ENCODE measurements around the gene SHMT2. TPM values are rescaled to one million over a fixed set of nuclear protein-coding genes. Genes with fewer than 3 reads are reported as not detected.

SHMT2 gene
- total RNA-seq, 1 experiment from 2014 or later, result 293 TPM

DNA sequence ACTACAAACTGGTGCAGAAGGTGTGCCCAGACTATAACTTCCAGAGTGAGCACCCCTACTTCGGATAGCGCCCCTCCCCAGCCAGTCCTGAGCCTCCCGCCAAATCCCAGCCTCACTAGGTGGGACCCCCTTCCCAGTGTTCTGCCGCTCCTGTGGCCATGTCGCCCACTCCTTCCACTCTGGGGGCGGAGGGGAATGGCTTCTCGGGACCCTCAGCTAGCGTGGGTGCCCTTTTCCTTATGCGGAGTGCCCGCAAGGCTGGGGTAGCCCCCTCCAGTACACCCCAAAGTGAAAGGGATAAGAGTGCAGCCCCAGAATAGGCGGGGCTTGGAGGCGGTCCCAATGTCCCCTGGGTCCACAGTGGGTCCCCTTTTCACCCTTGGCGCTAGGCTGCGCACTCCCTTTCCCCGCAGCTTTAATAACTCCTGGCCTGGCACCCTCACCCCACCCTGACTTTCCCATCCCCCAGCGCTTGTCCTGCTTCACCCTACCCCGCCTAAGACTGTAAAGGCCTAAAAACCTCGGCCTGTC is 3.8 kb upstream of the SHMT2 start:
- DNase-seq (ENCODE audit: low read depth), result no peak

DNA sequence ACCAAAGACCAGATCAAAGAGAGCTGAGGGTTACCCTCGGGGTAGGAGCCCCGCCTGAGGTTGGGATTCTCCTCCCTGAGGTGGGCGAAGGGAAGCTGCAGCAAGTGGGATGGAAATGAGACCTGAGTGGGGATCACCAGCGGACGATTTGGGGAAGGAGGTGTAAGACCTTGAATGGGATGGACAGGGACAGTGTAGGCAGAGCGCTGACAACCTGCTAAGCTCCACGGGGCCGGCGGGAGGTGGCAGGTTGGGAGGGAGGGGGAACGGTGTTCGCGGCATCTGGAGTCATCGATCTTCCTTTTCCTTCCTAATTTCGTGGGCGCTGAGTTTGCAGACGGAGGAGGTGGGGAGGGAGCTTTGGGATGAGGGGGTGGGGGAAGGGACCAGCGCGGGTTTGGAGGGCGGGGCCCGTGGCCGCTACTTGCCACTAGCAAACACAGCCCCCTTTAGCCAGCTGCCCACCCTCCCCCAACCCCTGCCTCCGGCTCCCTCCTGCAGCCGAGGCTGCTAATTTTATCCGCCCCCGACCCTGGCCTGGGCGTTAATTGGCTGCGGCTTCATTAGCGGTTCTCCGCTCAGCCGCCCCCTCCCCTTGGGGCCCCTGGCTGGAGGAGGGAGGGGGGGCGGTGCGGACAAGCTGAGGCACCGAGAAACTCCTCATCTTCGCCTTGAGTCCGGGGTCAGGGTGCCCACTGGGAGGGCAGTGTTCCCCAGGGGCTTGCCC is 2.8 kb upstream of the SHMT2 start:
- no peak for DNase-seq (ENCODE audit: low read depth)

DNA sequence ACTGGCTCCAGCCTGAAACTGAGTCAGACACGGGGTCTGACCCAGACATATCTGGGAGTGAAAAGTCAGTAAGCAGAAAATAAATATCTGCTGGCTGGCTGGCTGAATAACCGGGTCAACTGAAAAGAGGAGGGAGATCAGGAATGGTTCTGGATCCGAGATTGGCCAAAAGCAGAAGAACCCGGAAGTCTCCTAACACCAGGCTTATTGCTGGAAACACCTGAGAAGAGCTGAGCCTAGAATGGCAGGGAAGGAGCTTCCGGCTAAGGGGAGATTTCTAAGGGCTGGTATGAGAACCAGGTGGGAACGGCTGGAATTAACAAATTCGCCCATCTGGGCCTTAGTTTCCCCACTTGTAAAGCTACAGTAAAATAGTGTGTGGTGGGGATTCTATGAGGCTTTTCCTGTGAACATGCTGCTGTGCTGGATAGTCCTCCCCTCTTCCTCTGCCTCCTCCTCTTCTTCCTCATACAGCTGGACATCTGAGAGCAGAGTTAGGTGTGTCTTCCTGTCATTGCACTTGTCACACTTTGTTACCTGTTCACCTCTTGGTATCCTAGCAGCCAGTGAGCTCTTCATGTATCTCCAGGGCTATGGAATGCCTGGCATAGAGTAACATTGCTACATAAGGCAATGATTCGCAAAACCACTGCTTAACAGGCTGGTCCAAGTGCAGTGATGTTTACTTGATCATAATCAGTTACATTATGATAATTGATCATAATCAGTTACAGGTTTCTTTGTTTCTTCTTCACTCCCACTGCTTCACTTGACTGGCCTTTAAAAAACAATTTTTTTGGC is 2.0 kb upstream of the SHMT2 start:
- DNase-seq (ENCODE audit: low read depth), result no peak

DNA sequence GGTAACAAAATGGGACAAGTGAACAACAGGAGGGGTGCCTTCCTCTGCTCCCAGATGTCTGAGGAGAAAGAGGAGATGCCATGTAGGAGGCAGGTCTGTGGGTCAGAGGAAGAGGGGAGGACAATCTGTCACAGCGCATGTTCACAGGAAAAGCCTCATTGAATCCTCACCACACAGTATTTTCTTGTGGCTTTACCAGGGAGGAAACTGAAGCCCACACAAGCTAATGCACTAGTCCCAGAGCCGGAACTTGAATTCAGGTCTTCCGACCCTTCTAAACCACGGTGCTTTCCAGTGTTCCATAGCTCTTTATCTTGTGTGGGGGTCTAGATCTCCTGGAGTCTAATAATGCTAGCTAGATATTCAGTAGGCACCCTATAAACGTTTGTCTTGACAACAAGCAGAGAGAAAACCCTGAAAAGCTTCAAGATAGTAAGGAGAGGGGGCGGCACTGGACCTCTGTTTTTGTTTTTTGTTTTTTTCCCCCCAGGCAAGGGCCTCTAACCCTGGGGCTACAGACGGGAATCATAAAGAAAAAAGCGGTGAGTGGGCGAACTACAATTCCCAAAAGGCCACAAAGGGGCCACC is 371 bp upstream of the SHMT2 start:
- no peak for DNase-seq (ENCODE audit: low read depth)

DNA sequence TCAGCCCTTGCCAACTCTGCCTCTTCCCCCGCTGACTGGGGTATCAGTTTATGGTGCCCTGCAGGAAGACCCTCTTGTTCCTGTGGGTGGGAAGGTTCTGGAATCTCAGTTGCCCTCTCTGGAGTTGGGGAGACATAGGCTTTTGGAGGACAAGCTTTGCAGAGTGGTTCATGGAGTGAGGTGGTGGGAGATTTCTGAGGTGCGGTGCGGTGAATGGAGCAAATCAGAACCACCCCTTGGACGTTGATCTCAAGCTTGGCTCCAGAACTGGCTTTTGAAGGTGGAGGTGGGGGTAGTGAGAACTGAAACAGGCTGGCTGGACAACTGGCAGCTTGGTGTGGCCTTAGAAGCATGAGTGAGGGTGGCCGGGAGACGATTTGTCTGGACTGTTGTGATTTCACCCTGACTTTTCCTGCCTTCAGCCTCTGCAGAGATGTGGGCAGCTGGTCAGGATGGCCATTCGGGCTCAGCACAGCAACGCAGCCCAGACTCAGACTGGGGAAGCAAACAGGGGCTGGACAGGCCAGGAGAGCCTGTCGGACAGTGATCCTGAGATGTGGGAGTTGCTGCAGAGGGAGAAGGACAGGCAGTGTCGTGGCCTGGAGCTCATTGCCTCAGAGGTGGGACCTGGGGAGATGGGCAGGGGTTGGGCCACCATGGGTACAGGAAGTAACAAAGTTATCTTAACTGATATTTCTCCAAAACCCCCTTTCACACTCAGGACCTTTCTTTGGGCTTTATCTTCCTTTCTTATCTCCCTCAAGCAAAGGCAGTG is 1.1 kb downstream of the SHMT2 start:
- DNase-seq (ENCODE audit: low read depth), result no peak

DNA sequence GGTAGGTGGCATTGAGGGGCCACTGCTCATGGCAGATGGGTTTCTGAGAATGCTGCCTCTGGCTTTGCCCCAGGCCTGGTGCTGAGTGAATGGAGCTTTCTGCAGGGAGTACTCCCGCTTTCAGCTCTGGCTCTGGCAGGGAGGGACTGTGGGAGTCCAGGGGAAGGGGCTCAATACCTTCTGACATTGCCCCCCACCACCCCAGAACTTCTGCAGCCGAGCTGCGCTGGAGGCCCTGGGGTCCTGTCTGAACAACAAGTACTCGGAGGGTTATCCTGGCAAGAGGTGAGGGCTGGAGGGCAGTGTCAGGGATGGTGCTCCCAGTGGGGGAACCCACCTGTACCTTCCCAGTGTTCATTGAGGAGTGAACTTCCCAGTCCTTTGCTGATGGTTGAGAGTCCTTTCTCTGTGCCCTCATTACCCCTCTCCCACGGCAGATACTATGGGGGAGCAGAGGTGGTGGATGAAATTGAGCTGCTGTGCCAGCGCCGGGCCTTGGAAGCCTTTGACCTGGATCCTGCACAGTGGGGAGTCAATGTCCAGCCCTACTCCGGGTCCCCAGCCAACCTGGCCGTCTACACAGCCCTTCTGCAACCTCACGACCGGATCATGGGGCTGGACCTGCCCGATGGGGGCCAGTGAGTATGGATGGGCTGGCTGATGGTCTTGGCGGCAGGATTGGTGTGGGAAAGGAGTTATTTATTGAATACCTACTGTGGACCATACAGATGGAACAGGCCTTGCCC is 1.9 kb downstream of the SHMT2 start:
- no peak for DNase-seq (ENCODE audit: low read depth)

DNA sequence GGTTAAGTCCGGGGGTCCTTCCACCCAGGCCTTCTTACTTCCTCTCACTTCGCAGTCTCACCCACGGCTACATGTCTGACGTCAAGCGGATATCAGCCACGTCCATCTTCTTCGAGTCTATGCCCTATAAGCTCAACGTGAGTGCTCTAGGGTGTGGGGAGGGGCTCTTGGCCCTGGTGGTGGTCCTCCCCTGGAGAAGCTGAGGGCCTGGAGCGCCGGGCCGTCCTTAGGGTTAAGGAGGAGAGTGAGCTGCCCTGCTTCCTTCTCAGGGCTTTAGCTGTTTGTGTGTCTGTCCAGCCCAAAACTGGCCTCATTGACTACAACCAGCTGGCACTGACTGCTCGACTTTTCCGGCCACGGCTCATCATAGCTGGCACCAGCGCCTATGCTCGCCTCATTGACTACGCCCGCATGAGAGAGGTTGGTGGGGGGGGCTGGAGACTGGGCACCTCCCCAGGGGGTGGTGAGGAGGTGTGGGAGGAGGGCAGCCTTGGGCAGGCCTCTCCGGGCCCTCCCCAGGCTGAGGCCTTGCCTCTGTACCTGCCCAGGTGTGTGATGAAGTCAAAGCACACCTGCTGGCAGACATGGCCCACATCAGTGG is 2.7 kb downstream of the SHMT2 start:
- DNase-seq (ENCODE audit: low read depth), result no peak

DNA sequence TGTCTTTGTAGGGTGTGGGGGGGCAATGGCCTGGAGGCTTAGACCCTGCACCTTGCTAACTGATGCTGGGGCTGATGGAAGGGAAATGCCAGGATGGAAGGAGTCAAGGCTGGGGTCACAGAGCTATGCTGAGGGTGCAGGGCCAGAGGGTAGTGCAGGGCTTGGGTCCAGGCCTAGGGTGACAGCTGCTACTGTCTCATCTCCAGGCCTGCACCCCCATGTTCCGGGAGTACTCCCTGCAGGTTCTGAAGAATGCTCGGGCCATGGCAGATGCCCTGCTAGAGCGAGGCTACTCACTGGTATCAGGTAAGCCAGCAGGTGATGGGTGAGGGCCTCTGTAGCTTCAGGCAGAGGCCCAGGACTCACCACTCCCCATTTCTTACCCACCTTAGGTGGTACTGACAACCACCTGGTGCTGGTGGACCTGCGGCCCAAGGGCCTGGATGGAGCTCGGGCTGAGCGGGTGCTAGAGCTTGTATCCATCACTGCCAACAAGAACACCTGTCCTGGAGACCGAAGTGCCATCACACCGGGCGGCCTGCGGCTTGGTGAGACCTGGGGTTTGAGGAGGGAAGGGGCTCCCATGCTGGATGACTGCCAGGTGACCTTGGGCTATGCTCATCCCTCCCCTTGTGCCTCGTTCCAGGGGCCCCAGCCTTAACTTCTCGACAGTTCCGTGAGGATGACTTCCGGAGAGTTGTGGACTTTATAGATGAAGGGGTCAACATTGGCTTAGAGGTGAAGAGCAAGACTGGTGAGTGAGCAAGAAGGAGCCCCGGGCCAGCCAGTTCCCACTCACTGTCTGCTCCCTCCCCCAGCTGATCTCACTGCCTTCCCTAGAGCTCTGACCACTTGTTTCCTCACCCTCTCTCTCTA is 4.1 kb downstream of the SHMT2 start:
- no peak for DNase-seq (ENCODE audit: low read depth)

DNA sequence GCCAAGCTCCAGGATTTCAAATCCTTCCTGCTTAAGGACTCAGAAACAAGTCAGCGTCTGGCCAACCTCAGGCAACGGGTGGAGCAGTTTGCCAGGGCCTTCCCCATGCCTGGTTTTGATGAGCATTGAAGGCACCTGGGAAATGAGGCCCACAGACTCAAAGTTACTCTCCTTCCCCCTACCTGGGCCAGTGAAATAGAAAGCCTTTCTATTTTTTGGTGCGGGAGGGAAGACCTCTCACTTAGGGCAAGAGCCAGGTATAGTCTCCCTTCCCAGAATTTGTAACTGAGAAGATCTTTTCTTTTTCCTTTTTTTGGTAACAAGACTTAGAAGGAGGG is 4.7 kb downstream of the SHMT2 start:
- no peak for DNase-seq (ENCODE audit: low read depth)

DNA sequence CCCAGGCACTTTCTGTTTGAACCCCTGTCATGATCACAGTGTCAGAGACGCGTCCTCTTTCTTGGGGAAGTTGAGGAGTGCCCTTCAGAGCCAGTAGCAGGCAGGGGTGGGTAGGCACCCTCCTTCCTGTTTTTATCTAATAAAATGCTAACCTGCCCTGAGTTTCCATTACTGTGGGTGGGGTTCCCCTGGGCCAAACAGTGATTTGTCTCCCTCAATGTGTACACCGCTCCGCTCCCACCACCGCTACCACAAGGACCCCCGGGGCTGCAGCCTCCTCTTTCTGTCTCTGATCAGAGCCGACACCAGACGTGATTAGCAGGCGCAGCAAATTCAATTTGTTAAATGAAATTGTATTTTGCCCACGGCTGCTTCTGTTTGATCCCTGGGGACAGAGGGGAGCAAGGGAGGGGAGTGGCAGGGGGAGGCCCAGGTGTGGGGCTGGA is 5.1 kb downstream of the SHMT2 start:
- DNase-seq (ENCODE audit: low read depth), result no peak

DNA sequence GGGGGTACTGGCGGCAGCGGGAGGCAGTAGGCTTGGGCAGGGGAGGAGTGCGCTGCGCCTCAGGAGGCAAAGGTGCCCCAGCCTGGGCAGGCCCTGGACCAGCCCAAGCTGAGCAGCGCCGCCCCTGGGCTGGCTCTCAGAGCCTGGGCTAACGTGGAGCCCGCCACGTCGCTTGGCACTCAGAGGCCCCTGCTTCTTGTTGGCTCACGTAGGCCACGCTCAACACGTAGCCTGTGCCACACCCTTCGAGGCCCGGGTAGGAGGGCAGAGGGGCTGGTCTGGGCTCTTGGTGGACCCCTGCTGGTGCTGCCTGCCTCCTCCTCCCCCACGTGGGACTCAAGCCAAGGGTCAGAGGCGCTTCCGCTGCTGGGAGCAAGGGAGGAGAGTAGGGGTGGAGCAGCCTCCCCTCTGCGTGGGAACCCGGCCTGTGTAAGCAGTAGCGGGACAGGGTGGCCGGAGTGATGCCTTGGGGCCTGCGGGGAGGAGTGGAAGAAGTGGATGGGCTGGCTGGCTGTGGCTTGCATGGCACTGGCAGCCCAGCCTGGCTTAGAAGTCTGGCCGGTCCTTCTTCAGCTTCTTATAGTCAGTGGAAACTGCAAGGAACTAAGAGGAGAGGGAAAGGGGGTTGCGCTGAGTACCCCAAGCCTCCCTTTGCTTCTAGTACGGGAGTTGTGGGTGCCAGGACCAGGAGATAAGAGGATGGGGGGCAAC is 5.7 kb downstream of the SHMT2 start:
- DNase-seq (ENCODE audit: low read depth), result no peak

DNA sequence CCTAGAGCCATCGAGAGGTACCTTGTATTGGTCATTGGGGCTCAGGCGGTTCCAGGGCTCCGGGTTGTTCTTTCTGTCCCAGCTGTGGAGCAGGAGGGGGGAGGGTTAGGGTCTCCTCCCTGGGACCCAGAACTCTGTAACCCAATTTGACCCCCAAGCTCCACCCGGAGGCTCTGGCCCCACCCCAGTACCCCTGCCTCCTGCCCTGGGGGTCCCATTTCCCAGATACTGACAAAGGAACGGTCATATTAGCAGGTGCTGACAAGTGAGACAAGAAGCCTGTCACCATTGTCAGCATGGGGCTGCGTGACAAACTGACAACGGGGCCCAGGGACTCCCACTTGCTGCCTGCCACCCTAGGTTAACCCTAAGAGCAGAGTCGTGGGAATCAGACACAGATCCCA is 6.2 kb downstream of the SHMT2 start:
- no peak for DNase-seq (ENCODE audit: low read depth)

DNA sequence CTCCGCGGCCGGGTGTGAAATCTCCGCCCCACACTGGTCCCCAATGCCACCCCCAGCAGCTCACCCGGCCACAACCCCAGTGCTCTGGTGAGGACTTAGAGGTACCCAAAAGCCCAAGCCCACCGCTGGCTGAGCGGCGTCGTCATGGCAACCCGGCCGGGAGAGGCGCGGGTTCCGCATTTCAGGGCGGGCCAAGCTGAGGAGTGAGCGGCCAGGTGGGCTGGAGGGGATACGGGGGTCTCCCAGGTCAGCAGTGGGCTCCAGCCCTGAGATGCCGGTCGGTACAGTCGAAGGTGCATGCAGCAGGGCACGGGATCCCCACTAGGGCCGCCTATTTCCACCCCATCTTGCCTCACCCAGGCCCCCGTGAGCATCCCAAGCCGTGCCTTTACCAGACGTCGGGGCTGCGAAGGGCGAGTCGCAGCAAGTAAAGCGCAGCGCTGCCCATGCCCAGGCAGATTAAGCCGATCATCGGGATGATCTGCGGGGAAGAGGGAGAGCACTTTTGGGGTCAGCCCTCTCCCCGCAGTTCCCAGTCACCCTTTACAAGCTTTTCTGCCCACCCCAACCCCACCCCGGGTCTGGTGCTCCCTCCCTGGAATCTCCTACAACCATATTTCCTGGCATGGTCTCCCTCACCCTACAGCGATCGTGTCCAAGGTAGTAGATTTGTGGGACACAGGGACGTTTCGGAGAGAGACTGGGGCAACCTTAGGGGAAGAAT is 6.9 kb downstream of the SHMT2 start:
- DNase-seq (ENCODE audit: low read depth), result no peak

DNA sequence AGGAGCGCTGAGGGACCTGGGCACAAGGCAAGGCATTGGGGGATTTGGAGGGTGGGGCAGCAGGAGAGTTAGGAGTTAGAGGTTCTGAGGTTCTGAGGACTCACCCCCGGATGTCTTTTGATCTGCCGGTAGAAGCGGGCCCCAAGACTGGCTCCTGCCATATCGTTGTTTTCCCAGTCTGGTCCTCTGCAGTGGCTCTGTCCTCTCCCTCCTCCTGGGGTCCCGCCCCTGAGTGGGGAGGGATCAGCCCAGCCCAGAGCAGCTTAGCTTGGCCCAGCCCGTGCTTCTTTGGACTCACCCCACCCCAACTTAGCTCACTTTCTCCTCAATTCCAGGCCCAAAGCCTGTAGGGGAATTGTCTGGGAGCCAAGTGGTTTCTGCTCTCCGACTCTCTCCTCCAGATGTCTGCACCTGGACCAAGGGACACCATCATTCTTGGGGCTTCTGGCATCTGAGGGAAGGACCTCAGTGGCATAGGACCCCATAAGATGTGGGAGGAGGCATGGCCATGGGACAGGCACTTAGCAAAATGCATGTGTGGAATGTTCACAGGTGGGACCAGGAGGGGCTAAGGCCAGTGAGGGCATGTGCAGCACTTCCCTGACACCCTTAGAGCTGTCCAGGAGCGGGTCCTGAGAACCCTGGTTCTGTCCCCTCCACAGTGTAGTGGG is 7.5 kb downstream of the SHMT2 start:
- no peak for DNase-seq (ENCODE audit: low read depth)

DNA sequence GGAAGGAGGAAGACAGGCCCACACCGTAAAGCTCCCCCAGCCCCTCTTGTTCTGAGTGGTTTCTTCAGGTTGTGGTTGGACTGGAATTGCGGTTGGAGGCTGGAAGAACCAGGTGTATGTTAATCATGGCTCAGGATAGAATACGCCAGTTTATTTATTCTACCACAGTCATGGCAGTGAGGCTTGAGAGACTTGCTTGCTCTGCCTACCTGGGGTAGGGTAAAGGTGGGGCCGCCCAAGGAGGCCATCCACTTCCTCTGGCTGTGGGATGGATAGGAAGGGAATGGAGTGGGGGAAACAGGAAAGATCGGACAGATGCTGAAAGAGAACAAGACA is 8.1 kb downstream of the SHMT2 start:
- DNase-seq (ENCODE audit: low read depth), result no peak

DNA sequence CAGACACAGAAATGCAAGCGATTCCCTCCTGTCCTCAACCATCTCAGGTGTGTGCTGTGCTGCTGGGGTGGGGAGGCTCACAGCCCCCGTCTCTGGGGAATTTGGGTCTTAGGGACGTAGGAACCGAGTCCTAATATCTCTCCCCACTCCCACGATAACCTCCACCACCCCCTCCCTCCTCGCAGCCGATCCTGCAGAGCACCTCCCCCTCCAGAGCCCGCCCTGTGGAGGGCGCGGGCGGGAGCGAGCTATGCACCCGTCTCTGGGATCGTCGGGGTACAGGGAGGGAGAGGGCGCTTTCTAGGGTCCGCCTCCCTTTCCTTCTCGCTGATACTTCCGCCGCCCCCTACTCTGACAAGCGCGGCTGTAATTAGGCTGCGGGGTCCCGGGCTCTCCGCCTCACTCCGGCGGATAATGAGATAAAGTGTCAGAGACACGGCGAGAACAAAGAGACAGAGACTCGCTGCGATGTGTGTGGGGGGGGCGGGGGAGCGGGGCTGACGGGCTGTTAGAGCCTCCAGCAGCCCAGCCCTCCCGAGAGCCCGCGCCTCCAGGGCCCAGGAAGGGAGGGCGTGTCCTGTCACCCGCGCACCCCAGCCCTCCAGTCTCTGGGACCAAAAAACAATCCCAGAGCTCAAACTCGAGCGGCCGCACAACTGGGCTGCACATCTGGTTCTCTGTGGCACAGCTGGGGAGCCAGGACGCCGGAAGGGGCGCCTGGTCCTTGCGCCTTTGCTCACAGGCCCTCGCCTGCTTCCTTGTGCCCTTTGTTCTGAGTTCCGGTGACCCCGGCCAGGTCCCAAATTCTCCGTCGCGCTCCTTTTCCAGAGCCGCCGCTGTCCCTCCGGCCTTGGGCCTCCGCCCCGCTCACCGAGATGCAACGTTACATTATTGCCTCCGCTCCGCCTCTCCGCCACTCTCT is 8.7 kb downstream of the SHMT2 start:
- no peak for DNase-seq (ENCODE audit: low read depth)

All from HT1080 (cell line).